Left renal cortex interstitium (tissue), 4 donors: ENCODE data around the gene PIGR. TPM values are rescaled to one million over a fixed set of nuclear protein-coding genes. Genes with fewer than 3 reads are reported as not detected.
"Not testable (repeated sequence)": the region's sequence is repeated elsewhere in the genome, so short reads cannot be mapped to it uniquely, and the experiment has no call there.

Experiments
- DNase-seq, 4 donors: peaks; one replicate each; pipeline ENCODE4 v3.0.0-alpha.2; 2013; ENCODE audit warnings: low read depth in 4 of 4, low spot score in 2 of 4, missing footprints in 1 of 4
- polyA plus RNA-seq, 4 donors: library from polyadenylated mRNA; unstranded; fragments of 120-200 nt; gene quantifications; one replicate each; pipeline ENCODE4 v1.2.1, GENCODE V29; 2013; ENCODE audit not compliant: insufficient read length in 4 of 4

Gene PIGR
- polyA plus RNA-seq, 4 donors, result 0.86 to 2.4 (median 1.9) TPM

GRCh38 chr1:206935491-206936067 lies 10.7 kb downstream of the PIGR start:
- DNase-seq, result no peak

DNA sequence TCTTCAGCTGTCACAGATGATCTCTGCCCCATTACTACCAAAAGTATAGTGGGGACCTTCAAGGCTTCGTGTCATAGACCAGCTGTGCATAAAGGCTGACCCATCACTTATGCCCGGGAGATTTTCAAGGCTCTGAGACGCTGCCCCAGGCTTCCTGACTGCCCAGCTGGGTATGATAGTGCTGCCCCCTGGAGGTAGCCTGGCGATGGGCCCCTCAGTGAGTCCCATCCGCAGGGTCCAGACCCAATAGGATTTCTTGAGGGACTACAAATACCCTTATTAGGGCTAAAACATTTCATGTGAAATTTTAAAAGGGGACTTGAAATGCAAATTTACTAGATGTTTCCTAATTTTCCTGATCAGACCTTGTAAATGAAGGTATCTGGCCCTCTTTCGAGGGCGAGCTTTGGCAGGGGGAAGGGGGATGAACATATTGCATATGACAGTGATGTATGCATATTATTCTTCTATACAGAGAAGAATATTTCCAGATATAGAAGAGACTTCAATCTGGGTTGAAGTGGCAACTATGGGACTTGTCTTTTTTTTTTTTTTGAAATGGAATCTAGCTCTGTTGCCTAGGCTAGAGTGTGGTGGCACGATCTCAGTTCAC lies 12.8 kb downstream of the PIGR start:
- no peak for DNase-seq

GRCh38 chr1:206932177-206932576 lies 14.1 kb downstream of the PIGR start:
- no peak for DNase-seq

- DNase-seq, result no peak
Observed at GRCh38 chr1:206931709-206932108, 14.6 kb downstream of the PIGR start.

GRCh38 chr1:206930210-206930798 lies 16.0 kb downstream of the PIGR start:
- DNase-seq, result no peak

GRCh38 chr1:206929524-206929923 lies 16.7 kb downstream of the PIGR start:
- no peak for DNase-seq

DNA sequence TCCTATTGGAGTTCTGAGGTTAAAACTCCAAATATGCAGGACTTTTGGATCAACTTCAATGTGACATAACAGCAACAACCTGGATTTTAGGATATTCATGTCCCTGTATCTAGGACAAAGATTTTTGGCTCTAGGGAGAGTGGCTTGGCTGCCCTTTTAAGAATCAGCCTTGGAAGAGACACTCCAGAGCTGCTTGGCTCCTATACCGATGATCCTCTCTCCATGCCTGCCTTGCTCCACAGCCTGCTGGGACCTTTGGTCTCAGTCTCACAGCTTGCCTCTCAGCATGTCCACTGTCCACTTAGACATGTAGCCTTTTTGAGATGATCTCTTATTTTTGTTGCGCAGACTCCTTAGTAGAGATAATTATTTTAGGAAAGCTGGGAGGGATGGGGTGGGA lies 20.0 kb downstream of the PIGR start:
- no peak for DNase-seq

DNA sequence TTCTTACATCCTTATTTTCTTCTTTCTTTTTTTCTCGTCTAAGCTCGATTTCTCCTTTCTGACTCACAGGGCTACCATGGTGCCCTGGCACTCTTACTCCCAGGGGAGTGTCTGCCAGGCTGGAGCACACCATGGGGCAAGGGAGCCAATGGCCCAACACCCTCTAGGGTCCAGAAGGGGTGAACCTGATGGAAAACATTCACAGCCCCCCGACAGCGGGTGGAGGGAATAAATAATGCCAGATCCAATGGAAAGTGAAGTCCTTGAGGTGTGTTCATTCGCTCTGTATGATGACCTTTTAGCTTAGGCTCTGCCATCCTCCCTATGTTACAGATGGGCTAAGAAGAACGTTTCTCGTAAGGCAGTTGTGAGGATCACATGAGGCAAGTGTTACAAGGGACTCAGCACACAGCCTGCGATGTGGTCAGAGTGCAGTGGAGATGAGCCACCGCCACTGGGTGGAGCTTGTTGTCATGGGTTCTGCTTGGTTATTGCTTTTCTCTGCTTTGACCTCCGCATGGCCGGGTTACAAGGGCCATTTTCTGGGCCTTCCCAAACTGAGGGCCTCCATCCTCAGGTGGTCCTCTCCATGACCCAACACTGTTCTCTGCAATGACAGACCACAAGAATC lies 21.0 kb downstream of the PIGR start:
- DNase-seq, result no peak

DNA sequence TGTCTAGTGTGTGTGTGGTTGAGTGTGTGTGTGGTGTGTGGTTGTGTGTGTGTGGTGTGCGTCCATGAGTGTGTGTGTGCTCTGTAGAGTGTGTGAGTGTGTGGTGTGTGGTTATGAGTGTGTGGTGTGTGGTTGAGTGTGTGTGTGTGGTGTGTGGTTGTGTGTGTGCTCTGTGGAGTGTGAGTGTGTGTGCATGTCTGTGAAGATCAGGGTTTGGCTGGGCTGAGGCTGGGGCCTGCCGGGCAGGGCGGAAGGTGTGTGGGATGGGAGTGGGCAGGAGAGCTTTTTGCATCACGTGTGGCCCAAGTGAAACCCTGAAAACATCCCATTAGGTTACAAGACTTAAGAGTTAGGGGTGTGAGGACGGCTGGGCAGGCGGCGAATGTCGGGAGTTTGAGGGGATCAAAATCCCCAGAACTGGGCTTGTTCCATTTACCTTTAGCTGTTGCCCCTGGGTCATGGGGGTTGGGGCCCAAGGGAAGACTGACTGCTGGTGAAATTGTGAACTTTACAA lies 21.6 kb downstream of the PIGR start:
- no peak for DNase-seq

DNA sequence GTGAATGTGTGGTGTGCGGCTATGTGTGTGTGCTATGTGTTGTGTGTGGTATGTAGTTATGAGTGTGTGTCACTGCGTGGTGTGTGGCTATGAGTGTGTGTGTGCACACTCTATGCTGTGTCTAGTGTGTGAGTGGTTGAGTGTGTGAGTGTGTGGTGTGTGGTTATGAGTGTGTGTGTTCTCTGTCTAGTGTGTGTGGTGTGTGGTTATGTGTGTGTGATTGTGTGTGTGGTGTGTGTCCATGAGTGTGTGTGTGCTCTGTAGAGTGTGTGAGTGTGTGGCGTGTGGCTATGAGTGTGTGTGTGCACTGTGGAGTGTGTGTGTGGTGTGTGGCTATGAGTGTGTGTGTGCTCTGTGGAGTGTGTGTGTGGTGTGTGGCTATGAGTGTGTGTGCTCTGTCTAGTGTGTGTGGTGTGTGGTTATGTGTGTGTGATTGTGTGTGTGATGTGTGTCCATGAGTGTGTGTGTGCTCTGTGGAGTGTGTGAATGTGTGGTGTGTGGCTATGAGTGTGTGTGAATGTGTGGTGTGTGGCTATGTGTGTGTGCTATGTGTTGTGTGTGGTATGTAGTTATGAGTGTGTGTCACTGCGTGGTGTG lies 22.2 kb downstream of the PIGR start:
- not testable (repeated sequence) for DNase-seq

- no peak for DNase-seq
Observed at GRCh38 chr1:206923009-206923960, 23.0 kb downstream of the PIGR start.

GRCh38 chr1:206922524-206922923 lies 23.7 kb downstream of the PIGR start:
- DNase-seq, result no peak

DNA sequence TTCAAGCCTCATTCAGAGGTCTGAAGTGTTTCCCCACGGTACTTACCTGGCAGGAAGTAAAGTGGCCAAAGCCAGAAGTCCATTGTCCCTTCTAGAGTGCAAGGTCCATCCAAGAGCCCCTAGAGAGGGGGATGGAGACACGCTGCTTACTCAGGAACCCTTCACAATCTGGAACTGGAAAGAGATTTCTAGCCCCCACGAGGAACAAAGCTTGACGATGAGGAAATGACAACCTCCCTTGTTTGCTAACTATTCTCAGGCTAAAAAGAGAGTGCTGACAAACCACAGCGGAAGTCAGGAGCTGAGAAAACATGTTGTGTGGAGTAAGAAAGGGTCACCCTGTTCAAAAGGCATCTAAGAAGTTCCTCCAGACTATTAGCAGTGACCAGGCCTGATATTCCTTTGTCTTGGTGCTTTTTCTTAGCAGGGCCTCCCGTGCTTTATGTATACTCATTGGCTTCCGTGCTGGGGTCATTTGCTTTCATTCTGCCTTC lies 24.4 kb downstream of the PIGR start, which contains the start of gene FCMR:
Gene FCMR (minus strand): TSS at position 170 of the 494 bp plus-strand sequence. CDS start 87 bp downstream, at position 83.
- no peak for DNase-seq

DNA sequence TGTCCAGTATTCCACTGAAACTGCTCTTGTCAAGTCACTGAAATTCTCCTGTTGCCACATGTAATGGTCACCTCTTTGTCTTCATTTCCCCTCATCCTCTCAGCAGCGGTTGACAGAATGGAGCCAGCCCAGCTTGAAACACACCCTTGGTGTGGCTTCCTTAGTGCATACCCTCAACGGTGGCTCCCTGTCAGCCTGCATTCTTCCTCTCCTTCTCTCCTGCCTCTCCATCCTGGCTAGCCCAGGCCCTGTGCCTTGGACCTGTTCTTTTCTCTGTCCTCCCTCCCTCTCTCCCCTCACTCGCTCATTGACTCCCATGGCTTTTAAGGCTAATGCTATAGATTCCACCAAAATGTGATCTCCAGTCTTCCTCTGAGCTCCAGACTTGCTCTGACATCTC lies 28.2 kb downstream of the PIGR start:
- DNase-seq, result no peak

GRCh38 chr1:206916000-206916709 lies 30.1 kb downstream of the PIGR start:
- no peak for DNase-seq

DNA sequence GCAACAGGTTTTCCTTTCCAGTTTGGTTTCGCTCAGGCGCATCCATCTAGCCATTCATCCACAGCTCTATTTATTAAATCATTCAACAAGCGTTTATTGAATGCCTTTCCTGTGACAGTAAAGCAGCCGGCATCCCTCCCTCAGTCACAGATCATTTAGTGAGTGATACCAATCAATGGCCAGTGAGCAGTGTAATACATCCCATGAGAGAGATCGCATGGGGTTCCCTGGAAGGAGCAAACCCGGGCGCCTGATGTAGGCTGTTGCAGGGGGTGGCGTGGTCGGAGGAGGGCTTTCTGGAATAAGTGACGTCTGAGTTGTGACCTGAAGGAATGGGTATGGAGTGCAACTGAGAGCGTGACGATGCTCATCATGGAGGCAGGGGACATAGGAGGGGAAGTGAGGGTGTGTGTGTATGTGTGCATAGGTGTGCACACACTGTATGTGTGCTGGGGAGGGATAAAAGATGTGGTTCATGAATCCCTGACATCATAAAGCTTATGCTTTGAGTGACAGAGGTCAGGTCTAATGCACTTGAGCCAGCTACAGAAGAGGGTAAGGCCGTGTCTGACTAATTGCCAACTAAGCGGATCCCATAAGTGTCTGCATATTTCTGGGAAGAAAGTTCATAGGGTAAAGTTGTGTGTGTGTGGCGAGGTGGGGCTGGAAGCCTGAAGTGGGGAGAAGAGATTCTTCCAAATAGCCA lies 31.1 kb downstream of the PIGR start:
- DNase-seq, result no peak

DNA sequence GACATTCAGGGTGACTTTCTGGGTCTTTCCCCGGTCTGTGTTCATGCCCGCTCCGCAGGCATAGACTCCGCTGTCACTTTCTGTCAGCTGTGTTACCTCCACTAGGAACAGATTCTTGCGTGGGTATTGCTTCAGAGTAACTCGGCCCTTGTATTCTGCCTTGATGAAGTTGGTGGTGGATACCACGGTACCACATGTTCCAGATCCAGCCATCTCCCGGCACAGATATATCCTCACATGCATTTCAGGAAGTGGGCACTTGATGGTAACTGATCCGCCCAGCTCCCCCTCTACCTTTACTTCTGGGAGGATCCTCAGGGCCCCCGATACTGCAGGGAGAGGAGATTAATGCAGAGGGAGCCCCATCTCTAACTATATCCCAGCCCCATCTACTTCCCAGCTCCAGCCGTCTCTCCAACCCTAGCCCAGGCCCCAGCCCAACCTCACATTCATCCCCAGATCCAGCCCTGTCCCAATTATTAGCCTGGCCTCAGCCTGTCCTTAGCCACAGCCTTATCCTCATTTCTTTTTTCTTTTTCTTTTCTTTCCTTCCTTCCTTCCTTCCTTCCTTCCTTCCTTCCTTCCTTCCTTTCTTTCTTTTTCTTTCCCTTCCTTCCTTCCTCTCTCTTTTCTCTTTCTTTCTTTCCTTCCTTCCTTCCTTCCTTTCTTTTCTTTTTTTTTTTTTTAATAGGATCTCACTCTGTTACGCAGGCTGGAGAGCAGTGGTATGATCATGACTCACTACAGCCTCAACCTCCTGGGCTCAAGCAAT lies 32.3 kb downstream of the PIGR start:
- DNase-seq, result no peak
